Esophagus muscularis mucosa (tissue), 3 donors: Measurements from ENCODE around the gene SFXN5.

Experiments
- POLR2A ChIP-seq: fragments of 450-650 bp; IDR thresholded peaks from one replicate; pipeline ENCODE4 v1.6.1; 2017; ENCODE audit warnings: antibody characterized with exemption, moderate library complexity, mild to moderate bottlenecking, low read depth
- TF ChIP-seq, protein P1 (sequence below), 3 experiments: fragments of 200-600 bp in 2 of 3; fragments of 450-650 bp in 1 of 3; sonication (generic) in 2 of 3; IDR thresholded peaks; one replicate each; pipeline ENCODE4 v1.5.1; 2017 to 2019; ENCODE audit warnings: antibody characterized with exemption in 3 of 3, mild to moderate bottlenecking in 2 of 3, moderate library complexity in 1 of 3

DNA sequence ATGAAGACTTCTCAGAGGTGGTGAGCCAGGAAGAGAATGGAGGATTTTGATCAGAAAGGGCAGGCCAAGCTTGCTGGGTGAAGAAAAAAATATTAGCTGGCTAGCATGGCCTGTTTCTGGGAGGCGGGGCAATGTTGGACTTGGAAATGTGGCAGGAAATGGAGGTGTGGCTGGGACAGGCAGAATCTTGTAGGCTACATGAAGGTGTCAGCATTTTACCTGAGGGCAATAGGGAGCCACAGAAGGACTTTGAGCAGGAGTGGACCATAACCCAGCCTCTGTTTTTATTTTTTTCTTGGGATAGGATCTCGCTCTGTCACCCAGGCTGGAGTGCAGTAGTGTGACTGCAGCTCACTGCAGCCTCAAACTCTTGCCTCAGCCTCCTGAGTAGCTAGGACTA, 122.5 kb downstream of the SFXN5 start:
- TF ChIP-seq, protein P1, sequence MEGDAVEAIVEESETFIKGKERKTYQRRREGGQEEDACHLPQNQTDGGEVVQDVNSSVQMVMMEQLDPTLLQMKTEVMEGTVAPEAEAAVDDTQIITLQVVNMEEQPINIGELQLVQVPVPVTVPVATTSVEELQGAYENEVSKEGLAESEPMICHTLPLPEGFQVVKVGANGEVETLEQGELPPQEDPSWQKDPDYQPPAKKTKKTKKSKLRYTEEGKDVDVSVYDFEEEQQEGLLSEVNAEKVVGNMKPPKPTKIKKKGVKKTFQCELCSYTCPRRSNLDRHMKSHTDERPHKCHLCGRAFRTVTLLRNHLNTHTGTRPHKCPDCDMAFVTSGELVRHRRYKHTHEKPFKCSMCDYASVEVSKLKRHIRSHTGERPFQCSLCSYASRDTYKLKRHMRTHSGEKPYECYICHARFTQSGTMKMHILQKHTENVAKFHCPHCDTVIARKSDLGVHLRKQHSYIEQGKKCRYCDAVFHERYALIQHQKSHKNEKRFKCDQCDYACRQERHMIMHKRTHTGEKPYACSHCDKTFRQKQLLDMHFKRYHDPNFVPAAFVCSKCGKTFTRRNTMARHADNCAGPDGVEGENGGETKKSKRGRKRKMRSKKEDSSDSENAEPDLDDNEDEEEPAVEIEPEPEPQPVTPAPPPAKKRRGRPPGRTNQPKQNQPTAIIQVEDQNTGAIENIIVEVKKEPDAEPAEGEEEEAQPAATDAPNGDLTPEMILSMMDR (IDR thresholded peaks at IDR 0.05): no peak
- no peak for TF ChIP-seq POLR2A
